ENCODE data around the gene NALCN. TPM values are rescaled to one million over a fixed set of nuclear protein-coding genes. Genes with fewer than 3 reads are reported as not detected.

Gene NALCN
- total RNA-seq, 1 donor from 2014 or later, result not detected

- intact Hi-C loops (cut with micrococcal nuclease), result no loop called here
Observed at GRCh38 chr13:101139081-101139480, 277.2 kb downstream of the NALCN start.

GRCh38 chr13:101127741-101128353, 288.5 kb downstream of the NALCN start:
- intact Hi-C loops (cut with micrococcal nuclease), result loop anchor here (1.0 to 5.0 kb wide), 3 partner anchors 406 to 1472 kb away; no protein-coding TSS in a partner anchor

GRCh38 chr13:101123028-101123427, 293.3 kb downstream of the NALCN start:
- intact Hi-C loops (cut with micrococcal nuclease), result no loop called here

- intact Hi-C loops (cut with micrococcal nuclease), result no loop called here
Observed at GRCh38 chr13:101121608-101122007, 294.7 kb downstream of the NALCN start.

- intact Hi-C loops (cut with micrococcal nuclease), result no loop called here
Observed at GRCh38 chr13:101120007-101120406, 296.3 kb downstream of the NALCN start.

GRCh38 chr13:101116826-101117225, 299.5 kb downstream of the NALCN start:
- intact Hi-C loops (cut with micrococcal nuclease), result no loop called here

GRCh38 chr13:101116341-101116740, 300.0 kb downstream of the NALCN start:
- intact Hi-C loops (cut with micrococcal nuclease), result no loop called here

GRCh38 chr13:101115762-101116171, 300.5 kb downstream of the NALCN start:
- intact Hi-C loops (cut with micrococcal nuclease), result no loop called here

- intact Hi-C loops (cut with micrococcal nuclease), result no loop called here
Observed at GRCh38 chr13:101111894-101112293, 304.4 kb downstream of the NALCN start.

- intact Hi-C loops (cut with micrococcal nuclease), result no loop called here
Observed at GRCh38 chr13:101109005-101109404, 307.3 kb downstream of the NALCN start.

- intact Hi-C loops (cut with micrococcal nuclease), result no loop called here
Observed at GRCh38 chr13:101098873-101099272, 317.4 kb downstream of the NALCN start.

GRCh38 chr13:101092985-101093384, 323.3 kb downstream of the NALCN start:
- intact Hi-C loops (cut with micrococcal nuclease), result no loop called here

- intact Hi-C loops (cut with micrococcal nuclease), result no loop called here
Observed at GRCh38 chr13:101090287-101090686, 326.0 kb downstream of the NALCN start.

- intact Hi-C loops (cut with micrococcal nuclease), result no loop called here
Observed at GRCh38 chr13:101085551-101085950, 330.8 kb downstream of the NALCN start.

- intact Hi-C loops (cut with micrococcal nuclease), result no loop called here
Observed at GRCh38 chr13:101082441-101082840, 333.9 kb downstream of the NALCN start.

GRCh38 chr13:101080616-101081015, 335.7 kb downstream of the NALCN start:
- intact Hi-C loops (cut with micrococcal nuclease), result no loop called here

GRCh38 chr13:101065329-101065728, 351.0 kb downstream of the NALCN start:
- intact Hi-C loops (cut with micrococcal nuclease), result no loop called here

GRCh38 chr13:101059793-101060192, 356.5 kb downstream of the NALCN start:
- intact Hi-C loops (cut with micrococcal nuclease), result no loop called here

GRCh38 chr13:101058841-101059240, 357.5 kb downstream of the NALCN start:
- intact Hi-C loops (cut with micrococcal nuclease), result no loop called here

GRCh38 chr13:101053301-101054093, 362.8 kb downstream of the NALCN start:
- intact Hi-C loops (cut with micrococcal nuclease), result no loop called here

GRCh38 chr13:101049166-101049850, 367.0 kb downstream of the NALCN start:
- intact Hi-C loops (cut with micrococcal nuclease), result no loop called here

GRCh38 chr13:101036546-101036945, 379.8 kb downstream of the NALCN start:
- intact Hi-C loops (cut with micrococcal nuclease), result no loop called here

Measured in T-helper 2 cell treated with Interferon-gamma antibody and Interleukin-4, amounts not matched to agents 100 ng/mL and 5 ng/mL, for 36 hours (primary cell).